GM23248 (cell line): ENCODE results near the gene PLCB3.

Source experiments
- EZH2 ChIP-seq: fragments of 200-600 bp; sonication (generic); IDR thresholded peaks from 2 replicates; pipeline ENCODE4 v1.6.1; 2018; ENCODE audit warnings: antibody characterized with exemption, mild to moderate bottlenecking; ENCODE audit not compliant: insufficient read depth, poor library complexity, severe bottlenecking
- EZH2phosphoT487 ChIP-seq: fragments of 200-600 bp; sonication (generic); IDR thresholded peaks from 2 replicates; pipeline ENCODE4 v1.6.1; 2018; ENCODE audit warnings: antibody characterized with exemption, moderate library complexity, mild to moderate bottlenecking, low read depth; ENCODE audit not compliant: insufficient read depth

GRCh38 chr11:64266339-64266738 is 15.0 kb downstream of the PLCB3 start:
- no peak for TF ChIP-seq EZH2
- TF ChIP-seq EZH2phosphoT487: no peak
